ENCODE results near the gene STXBP4.

DNA sequence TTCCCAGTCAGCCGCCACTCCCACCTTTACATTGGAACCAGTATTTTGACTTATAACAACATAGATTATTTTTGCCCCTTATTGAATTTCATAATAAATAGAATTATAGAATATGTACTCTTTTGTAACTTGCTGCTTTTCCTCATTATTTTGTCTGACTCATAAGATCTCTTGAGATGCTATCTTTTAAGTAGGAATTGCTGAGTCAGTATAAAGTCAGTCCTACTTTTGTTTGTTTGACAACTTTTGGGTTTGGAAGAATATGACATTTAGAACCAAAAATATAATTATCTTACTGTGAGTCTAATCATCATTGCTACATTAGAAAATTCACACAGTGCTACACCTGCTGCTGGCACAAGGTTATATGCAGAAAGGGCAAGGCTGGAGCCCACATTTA lies 69.7 kb downstream of the STXBP4 start:
- TF ChIP-seq, protein P1, sequence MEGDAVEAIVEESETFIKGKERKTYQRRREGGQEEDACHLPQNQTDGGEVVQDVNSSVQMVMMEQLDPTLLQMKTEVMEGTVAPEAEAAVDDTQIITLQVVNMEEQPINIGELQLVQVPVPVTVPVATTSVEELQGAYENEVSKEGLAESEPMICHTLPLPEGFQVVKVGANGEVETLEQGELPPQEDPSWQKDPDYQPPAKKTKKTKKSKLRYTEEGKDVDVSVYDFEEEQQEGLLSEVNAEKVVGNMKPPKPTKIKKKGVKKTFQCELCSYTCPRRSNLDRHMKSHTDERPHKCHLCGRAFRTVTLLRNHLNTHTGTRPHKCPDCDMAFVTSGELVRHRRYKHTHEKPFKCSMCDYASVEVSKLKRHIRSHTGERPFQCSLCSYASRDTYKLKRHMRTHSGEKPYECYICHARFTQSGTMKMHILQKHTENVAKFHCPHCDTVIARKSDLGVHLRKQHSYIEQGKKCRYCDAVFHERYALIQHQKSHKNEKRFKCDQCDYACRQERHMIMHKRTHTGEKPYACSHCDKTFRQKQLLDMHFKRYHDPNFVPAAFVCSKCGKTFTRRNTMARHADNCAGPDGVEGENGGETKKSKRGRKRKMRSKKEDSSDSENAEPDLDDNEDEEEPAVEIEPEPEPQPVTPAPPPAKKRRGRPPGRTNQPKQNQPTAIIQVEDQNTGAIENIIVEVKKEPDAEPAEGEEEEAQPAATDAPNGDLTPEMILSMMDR (IDR thresholded peaks at IDR 0.05 in 2 of 3, conservative IDR thresholded peaks at IDR 0.05 in 1 of 3; ENCODE audit: borderline replicate concordance in 1 of 3, insufficient read depth in 1 of 3, low read depth in 2 of 3, low read length in 2 of 3): no peak
- no peak for TF ChIP-seq POLR2A (IDR thresholded peaks at IDR 0.05; ENCODE audit: borderline replicate concordance, extremely low read depth, insufficient read depth, insufficient read length)
- TF ChIP-seq CBX3 (IDR thresholded peaks at IDR 0.05; ENCODE audit: low read depth): no peak
- TF ChIP-seq SP1 (IDR thresholded peaks at IDR 0.05; ENCODE audit: low read depth): no peak
- TF ChIP-seq, protein P2, sequence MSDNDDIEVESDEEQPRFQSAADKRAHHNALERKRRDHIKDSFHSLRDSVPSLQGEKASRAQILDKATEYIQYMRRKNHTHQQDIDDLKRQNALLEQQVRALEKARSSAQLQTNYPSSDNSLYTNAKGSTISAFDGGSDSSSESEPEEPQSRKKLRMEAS (IDR thresholded peaks at IDR 0.05): no peak
- TF ChIP-seq, protein P3, sequence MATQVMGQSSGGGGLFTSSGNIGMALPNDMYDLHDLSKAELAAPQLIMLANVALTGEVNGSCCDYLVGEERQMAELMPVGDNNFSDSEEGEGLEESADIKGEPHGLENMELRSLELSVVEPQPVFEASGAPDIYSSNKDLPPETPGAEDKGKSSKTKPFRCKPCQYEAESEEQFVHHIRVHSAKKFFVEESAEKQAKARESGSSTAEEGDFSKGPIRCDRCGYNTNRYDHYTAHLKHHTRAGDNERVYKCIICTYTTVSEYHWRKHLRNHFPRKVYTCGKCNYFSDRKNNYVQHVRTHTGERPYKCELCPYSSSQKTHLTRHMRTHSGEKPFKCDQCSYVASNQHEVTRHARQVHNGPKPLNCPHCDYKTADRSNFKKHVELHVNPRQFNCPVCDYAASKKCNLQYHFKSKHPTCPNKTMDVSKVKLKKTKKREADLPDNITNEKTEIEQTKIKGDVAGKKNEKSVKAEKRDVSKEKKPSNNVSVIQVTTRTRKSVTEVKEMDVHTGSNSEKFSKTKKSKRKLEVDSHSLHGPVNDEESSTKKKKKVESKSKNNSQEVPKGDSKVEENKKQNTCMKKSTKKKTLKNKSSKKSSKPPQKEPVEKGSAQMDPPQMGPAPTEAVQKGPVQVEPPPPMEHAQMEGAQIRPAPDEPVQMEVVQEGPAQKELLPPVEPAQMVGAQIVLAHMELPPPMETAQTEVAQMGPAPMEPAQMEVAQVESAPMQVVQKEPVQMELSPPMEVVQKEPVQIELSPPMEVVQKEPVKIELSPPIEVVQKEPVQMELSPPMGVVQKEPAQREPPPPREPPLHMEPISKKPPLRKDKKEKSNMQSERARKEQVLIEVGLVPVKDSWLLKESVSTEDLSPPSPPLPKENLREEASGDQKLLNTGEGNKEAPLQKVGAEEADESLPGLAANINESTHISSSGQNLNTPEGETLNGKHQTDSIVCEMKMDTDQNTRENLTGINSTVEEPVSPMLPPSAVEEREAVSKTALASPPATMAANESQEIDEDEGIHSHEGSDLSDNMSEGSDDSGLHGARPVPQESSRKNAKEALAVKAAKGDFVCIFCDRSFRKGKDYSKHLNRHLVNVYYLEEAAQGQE (IDR thresholded peaks at IDR 0.05; ENCODE audit: low read depth): no peak
- no peak for TF ChIP-seq EZH2 (IDR thresholded peaks at IDR 0.05)
- TF ChIP-seq POLR2AphosphoS5 (IDR thresholded peaks at IDR 0.05; ENCODE audit: low read depth, low read length): no peak
- no peak for TF ChIP-seq YY1 (IDR thresholded peaks at IDR 0.05; ENCODE audit: extremely low read depth, insufficient replicate concordance, low read depth, low read length)
- no peak for TF ChIP-seq EZH2phosphoT487 (IDR thresholded peaks at IDR 0.05; ENCODE audit: borderline replicate concordance)
- no peak for TF ChIP-seq ZNF274 (IDR thresholded peaks at IDR 0.05; ENCODE audit: low read depth, low read length)
- TF ChIP-seq ZFX (IDR thresholded peaks at IDR 0.05): no peak
